ENCODE data around the gene TPI1. TPM values are rescaled to one million over a fixed set of nuclear protein-coding genes. Genes with fewer than 3 reads are reported as not detected.

The TPI1 gene
- total RNA-seq, 4 donors from 2014 or later, result 189 to 346 (median 282) TPM

DNA sequence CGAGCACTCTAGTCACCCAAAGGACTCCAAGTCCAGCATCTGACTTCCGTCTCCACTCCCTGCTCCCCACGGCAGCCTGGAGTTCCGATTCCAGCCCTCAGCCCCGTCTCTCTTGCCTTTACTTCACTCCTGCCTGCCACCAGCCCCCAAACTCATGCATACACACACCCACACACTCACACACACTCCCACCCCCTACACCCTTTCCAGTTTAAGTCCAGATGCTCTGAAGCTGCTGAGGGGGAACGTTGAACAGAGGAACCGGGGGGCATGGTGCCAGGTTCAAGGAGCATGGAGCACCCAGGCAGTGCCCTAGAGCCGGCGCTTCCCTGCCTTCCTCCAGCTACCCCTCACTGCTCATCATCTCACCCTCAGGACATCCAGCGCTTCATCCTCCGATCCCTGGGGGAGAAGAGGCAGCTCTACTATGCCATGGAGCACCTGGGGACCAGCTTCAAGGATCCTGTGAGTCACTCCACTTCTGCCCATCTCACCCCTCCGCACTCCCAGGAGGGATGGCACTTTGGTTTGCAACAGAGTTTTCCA is 35.8 kb upstream of the TPI1 start:
- 83 to 86% methylated on average over 12 of the region's 12 CpGs for WGBS, 2 donors
- DNase-seq (ENCODE audit: low spot score in 2 of 2), result no peak
- H3K9me3 ChIP-seq, result no peaks in the 10 kb centered on the region
- H3K36me3 ChIP-seq, result peaks cover 0 to 54% (median 0%) of the 10 kb centered on the region in 3 donors
- H3K4me3 ChIP-seq, result no peak overlapping the region
- no peak overlapping the region for H3K27ac ChIP-seq
- peaks cover 0 to 29% (median 6%) of the 10 kb centered on the region in 4 donors for H3K4me1 ChIP-seq
- no peaks in the 10 kb centered on the region for H3K27me3 ChIP-seq
- TF ChIP-seq, protein P1, sequence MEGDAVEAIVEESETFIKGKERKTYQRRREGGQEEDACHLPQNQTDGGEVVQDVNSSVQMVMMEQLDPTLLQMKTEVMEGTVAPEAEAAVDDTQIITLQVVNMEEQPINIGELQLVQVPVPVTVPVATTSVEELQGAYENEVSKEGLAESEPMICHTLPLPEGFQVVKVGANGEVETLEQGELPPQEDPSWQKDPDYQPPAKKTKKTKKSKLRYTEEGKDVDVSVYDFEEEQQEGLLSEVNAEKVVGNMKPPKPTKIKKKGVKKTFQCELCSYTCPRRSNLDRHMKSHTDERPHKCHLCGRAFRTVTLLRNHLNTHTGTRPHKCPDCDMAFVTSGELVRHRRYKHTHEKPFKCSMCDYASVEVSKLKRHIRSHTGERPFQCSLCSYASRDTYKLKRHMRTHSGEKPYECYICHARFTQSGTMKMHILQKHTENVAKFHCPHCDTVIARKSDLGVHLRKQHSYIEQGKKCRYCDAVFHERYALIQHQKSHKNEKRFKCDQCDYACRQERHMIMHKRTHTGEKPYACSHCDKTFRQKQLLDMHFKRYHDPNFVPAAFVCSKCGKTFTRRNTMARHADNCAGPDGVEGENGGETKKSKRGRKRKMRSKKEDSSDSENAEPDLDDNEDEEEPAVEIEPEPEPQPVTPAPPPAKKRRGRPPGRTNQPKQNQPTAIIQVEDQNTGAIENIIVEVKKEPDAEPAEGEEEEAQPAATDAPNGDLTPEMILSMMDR (IDR thresholded peaks at IDR 0.05), result no peak
- TF ChIP-seq POLR2A (IDR thresholded peaks at IDR 0.05), result no peak
- no peak for TF ChIP-seq EP300 (IDR thresholded peaks at IDR 0.05)

DNA sequence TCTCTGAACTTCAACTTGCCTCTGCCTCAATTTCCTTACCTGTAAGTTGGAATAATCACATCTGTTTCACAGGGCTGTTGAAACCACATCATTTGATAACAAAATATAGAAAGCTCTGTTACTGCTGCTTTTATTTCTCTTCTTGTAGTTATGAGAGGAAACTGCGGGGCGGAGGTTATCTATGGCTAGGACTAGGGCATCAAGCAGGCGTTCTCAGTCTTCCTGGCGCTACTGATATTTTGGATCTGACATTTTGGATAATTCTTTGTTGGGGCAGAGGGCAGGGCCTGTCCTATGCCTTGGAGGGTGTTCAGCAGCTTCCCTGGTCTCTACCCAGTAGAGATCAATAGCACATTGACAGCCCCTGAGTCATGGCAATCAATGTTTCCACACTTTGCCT is 35.2 kb upstream of the TPI1 start:
- Histone ChIP-seq H3K27me3 (no peaks in the 10 kb centered on the region), H3K27ac (no peak overlapping the region), H3K4me1 (peaks cover 0 to 24% (median 3%) of the 10 kb centered on the region in 4 donors), H3K36me3 (peaks cover 0 to 60% (median 0%) of the 10 kb centered on the region in 3 donors), H3K9me3 (no peaks in the 10 kb centered on the region), H3K4me3 (no peak overlapping the region)
- no peak for DNase-seq (ENCODE audit: low spot score in 2 of 2)
- WGBS, 2 donors, result 89 to 92% methylated on average over 4 of the region's 4 CpGs
- TF ChIP-seq, protein P1 (IDR thresholded peaks at IDR 0.05), result no peak

DNA sequence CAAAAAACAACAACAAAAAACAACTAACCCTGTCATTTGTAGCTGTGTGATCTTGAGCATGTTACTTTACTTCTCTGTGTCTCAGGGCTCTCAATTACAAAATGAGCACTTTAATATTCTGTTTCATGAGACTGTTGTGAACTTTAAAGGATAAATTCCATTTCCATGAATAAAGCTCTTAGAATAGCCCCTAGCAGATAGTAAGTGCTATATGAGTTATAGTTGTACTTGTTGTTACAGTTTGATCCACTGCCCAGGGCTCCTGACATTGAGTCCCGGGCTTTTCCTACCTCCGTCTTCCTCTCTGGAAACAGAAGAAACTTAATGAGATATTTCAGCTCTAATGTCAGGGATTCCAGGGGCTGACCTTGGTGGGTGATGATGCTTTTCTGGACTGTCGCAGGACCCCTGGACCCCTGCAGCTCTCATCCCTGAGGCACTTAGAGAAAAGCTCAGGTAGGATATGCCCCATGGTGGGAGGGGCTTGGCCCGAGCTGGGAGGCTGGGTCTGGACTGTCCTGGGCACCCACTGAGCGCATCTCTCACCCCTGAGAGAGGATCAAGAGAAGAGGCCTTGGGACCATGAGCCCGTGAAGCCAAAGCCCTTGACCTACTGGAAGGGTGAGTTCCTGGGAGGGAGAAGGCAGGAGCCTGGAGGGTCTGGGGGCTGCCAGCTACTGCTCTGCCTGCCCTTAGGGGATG is 34.0 kb upstream of the TPI1 start:
- 77% methylated on average over 6 of the region's 6 CpGs for WGBS, 2 donors
- TF ChIP-seq, protein P1 (IDR thresholded peaks at IDR 0.05), result no peak
- no peak for TF ChIP-seq EP300 (IDR thresholded peaks at IDR 0.05)
- no peak for TF ChIP-seq POLR2A (IDR thresholded peaks at IDR 0.05)
- Histone ChIP-seq H3K36me3 (peaks cover 0 to 72% (median 0%) of the 10 kb centered on the region in 3 donors), H3K4me1 (peaks cover 0 to 13% (median 3%) of the 10 kb centered on the region in 4 donors), H3K27ac (no peak overlapping the region), H3K27me3 (no peaks in the 10 kb centered on the region), H3K4me3 (no peak overlapping the region), H3K9me3 (no peaks in the 10 kb centered on the region)
- no peak for DNase-seq (ENCODE audit: low spot score in 2 of 2)

DNA sequence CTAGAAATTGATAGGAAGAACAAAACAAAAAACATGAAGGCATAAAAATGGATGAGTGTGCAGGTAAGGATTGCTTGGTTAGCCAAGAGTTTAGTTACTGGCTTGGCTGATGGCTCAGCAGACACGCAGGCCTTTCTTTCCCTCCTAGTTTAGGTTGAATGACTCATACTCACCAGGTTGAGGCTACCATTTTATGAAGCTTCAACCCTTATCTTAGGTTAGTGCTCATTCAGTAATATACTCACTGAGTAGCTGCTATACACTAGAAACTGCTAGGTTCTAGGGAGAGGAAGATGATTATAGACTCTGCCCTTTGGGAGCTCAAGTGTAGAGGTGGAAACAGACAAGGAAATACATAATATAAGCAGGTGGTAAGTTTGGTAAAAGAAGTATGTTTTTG is 33.1 kb upstream of the TPI1 start:
- Histone ChIP-seq H3K4me1 (peaks cover 0 to 8% (median 3%) of the 10 kb centered on the region in 4 donors), H3K36me3 (peaks cover 0 to 81% (median 0%) of the 10 kb centered on the region in 3 donors), H3K27ac (no peak overlapping the region), H3K27me3 (no peaks in the 10 kb centered on the region), H3K9me3 (no peaks in the 10 kb centered on the region), H3K4me3 (no peak overlapping the region)
- no peak for DNase-seq (ENCODE audit: low spot score in 2 of 2)
- 85 to 94% methylated on average over 1 of the region's 1 CpG for WGBS, 2 donors
- TF ChIP-seq EP300 (IDR thresholded peaks at IDR 0.05), result no peak
- TF ChIP-seq, protein P1 (IDR thresholded peaks at IDR 0.05), result no peak
- no peak for TF ChIP-seq POLR2A (IDR thresholded peaks at IDR 0.05)

DNA sequence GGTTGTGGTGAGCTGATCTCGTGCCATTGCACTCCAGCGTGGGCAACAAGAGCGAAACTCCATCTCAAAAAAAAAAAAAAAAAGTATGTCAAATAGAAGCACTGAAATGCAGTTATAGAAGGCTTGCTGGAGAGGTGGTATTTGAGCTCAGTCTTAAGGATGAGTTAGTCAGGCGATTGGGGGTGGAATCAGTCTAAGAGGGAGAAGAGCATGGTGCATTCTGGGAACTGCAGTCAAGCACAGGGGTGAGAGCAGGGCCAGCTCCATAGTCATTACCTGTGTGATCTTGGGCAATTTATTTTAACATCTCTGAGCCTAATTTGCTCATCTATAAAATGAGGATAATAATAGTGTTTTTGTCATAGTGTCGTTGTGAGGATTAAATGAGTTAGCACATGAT is 32.5 kb upstream of the TPI1 start:
- 79 to 83% methylated on average over 5 of the region's 5 CpGs for WGBS, 2 donors
- no peak for TF ChIP-seq EP300 (IDR thresholded peaks at IDR 0.05)
- TF ChIP-seq, protein P1 (IDR thresholded peaks at IDR 0.05), result no peak
- no peak for TF ChIP-seq POLR2A (IDR thresholded peaks at IDR 0.05)
- Histone ChIP-seq H3K9me3 (no peaks in the 10 kb centered on the region), H3K4me1 (peaks cover 0 to 1% (median under 1%) of the 10 kb centered on the region in 4 donors), H3K36me3 (peaks cover 0 to 87% (median 0%) of the 10 kb centered on the region in 3 donors), H3K4me3 (no peak overlapping the region), H3K27ac (no peak overlapping the region), H3K27me3 (no peaks in the 10 kb centered on the region)
- no peak for DNase-seq (ENCODE audit: low spot score in 2 of 2)
